KOPT-K1 (cell line): Measurements from ENCODE around the gene CYYR1.

Experiments used
- H3K27ac ChIP-seq: fragments of 200-600 bp; sonication (generic); 2 replicates; pipeline ENCODE4 v1.5.1; 2016; ENCODE audit warnings: antibody characterized with exemption, mild to moderate bottlenecking, low read depth, low read length; ENCODE audit not compliant: poor library complexity, severe bottlenecking
- H3K36me3 ChIP-seq: fragments of 200-600 bp; sonication (generic); 2 replicates; pipeline ENCODE4 v1.5.1; 2017; ENCODE audit warnings: antibody characterized with exemption, mild to moderate bottlenecking, low read length, moderate library complexity; ENCODE audit not compliant: insufficient read depth
- H3K9me3 ChIP-seq: fragments of 200-600 bp; sonication (generic); 2 replicates; pipeline ENCODE4 v1.5.1; 2017; ENCODE audit warnings: antibody characterized with exemption, low read length, mild to moderate bottlenecking; ENCODE audit not compliant: insufficient read depth, poor library complexity, severe bottlenecking

The CYYR1 gene

GRCh38 chr21:26529526-26529925 lies 43.6 kb downstream of the CYYR1 start:
- H3K36me3 ChIP-seq, result no peaks in the 10 kb centered on the region
- H3K27ac ChIP-seq, result no peak overlapping the region
- no peaks in the 10 kb centered on the region for H3K9me3 ChIP-seq

DNA sequence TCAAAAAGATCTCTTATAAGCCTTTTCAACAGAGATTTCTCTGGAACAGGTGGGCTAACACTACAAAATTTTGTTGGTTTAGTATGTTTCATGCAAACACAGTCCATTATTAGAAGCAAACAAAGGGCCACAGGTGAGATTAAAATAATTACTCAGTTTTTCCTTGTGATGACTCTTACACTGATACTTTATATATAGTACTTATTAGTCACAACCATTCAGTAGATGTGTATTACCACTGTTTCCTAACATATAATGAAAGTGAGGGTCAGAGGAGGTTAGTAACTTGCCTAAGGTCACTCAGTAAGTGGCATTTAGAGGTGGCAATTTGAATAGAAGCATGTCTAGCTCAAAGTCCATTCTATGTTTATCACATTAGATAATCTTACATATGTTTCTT lies 44.2 kb downstream of the CYYR1 start:
- Histone ChIP-seq H3K36me3 (no peaks in the 10 kb centered on the region), H3K9me3 (no peaks in the 10 kb centered on the region), H3K27ac (no peak overlapping the region)

DNA sequence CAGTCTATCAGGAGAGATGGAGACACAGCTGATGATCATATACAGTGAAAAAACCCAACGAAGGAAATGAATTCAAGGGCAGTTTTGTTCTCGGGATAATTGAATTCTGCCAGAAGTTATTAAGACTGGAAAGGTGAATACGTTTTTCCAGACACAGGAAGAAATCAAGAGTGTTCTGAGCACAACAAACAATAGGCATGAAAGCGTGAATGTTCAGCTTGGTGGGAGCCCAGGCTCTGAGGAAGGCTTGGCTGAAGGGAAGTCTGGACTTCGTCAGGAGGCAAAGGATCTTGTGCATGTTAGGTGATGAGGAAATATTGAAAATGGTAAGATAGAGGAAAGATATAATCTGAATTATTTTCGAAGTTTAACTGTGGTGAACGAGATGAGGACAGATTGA lies 50.4 kb downstream of the CYYR1 start:
- no peaks in the 10 kb centered on the region for H3K36me3 ChIP-seq
- no peak overlapping the region for H3K27ac ChIP-seq
- H3K9me3 ChIP-seq, result no peaks in the 10 kb centered on the region

- no peak overlapping the region for H3K27ac ChIP-seq
- no peaks in the 10 kb centered on the region for H3K9me3 ChIP-seq
- no peaks in the 10 kb centered on the region for H3K36me3 ChIP-seq
These were observed 53.9 kb downstream of the CYYR1 start for GRCh38 chr21:26519142-26519541.

GRCh38 chr21:26515257-26515656 lies 57.8 kb downstream of the CYYR1 start:
- Histone ChIP-seq H3K27ac (no peak overlapping the region), H3K9me3 (no peaks in the 10 kb centered on the region), H3K36me3 (no peaks in the 10 kb centered on the region)

DNA sequence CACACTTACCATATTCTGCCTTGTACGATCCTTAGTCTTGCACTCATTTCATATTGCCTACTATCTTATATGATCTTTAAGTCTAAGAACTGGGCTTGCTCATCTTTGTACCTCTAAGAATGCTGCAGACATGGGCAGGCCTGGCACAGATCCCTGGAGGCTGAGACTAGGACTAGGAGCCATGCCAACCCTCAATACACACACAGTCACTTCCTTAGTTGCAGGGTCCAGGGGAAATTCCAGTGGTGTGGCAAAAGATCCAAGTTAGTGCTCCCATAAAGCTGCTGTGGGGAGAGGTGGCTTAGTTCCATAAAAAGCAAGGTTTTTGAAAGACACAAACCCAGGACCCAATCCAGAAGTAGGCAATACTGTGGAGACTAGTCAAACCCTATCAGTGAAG lies 59.9 kb downstream of the CYYR1 start:
- Histone ChIP-seq H3K27ac (no peak overlapping the region), H3K36me3 (no peaks in the 10 kb centered on the region), H3K9me3 (no peaks in the 10 kb centered on the region)

DNA sequence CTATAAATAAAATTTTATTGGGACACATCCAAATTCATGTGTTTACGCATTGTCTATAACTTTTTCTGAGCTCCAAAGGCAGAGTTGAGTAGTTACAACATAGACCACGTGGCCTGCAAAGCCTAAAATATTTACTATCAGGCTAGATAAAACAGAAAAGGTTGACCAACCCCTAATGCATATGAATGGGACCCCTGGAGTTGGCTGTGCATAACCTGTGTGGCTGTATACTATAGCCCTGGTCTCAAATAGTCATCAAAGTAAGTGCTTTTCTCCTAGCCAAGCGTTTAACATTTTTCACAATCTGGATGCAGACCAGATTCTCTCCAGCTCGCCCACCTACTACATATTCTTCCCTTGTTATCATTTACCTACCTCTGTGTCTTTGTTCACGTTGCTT lies 60.4 kb downstream of the CYYR1 start:
- H3K27ac ChIP-seq, result no peak overlapping the region
- H3K9me3 ChIP-seq, result no peaks in the 10 kb centered on the region
- no peaks in the 10 kb centered on the region for H3K36me3 ChIP-seq

DNA sequence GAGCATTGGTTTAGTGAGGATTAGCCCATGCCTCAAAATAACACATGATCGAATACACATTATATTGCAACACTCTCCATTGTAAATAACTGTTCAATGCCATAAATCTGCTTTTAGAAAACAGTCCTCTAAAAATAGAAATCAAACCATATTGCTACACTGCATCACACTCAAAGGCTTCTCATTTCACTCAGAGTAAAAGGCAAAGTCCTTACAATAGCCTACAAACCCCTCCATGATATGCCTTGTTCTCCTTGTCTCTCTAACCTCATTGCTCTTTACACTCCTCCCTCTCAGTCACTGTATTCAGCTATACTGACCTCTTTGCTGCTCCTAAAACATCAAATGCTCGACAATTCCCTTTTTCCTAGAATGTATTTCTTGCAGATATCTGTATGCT lies 64.2 kb downstream of the CYYR1 start:
- no peaks in the 10 kb centered on the region for H3K9me3 ChIP-seq

DNA sequence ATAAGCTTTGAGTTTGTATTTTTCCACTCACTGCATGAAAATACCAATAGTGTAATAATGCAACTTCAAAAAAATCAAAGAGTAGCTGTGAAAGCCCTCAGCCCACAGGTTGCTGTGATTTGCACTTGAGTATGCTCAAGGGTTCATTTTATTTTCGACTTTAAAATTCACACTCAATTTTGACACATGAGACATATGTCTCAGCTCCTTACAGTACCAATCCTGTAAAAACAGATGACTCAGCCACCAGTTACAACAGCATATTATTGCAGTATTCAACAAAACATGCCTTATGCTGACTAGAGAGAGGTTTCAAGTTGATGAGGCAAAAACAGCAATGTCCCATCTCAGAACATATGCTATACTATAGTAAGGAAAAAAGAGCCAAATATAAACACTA lies 66.1 kb downstream of the CYYR1 start:
- H3K36me3 ChIP-seq, result no peaks in the 10 kb centered on the region
- no peak overlapping the region for H3K27ac ChIP-seq
- no peaks in the 10 kb centered on the region for H3K9me3 ChIP-seq

More for the DNA sequence above, 64.2 kb downstream of the CYYR1 start:
- H3K36me3 ChIP-seq, result no peaks in the 10 kb centered on the region
- H3K27ac ChIP-seq, result no peak overlapping the region

- no peaks in the 10 kb centered on the region for H3K9me3 ChIP-seq
- no peaks in the 10 kb centered on the region for H3K36me3 ChIP-seq
- no peak overlapping the region for H3K27ac ChIP-seq
These were observed 67.9 kb downstream of the CYYR1 start for GRCh38 chr21:26505211-26505610.

GRCh38 chr21:26503414-26503813 lies 69.7 kb downstream of the CYYR1 start:
- no peak overlapping the region for H3K27ac ChIP-seq
- no peaks in the 10 kb centered on the region for H3K36me3 ChIP-seq
- no peaks in the 10 kb centered on the region for H3K9me3 ChIP-seq

GRCh38 chr21:26501495-26502021 lies 71.5 kb downstream of the CYYR1 start:
- no peak overlapping the region for H3K27ac ChIP-seq
- no peaks in the 10 kb centered on the region for H3K9me3 ChIP-seq
- no peaks in the 10 kb centered on the region for H3K36me3 ChIP-seq

- no peaks in the 10 kb centered on the region for H3K36me3 ChIP-seq
- H3K9me3 ChIP-seq, result no peaks in the 10 kb centered on the region
These were observed 73.6 kb downstream of the CYYR1 start for GRCh38 chr21:26499495-26499894.

DNA sequence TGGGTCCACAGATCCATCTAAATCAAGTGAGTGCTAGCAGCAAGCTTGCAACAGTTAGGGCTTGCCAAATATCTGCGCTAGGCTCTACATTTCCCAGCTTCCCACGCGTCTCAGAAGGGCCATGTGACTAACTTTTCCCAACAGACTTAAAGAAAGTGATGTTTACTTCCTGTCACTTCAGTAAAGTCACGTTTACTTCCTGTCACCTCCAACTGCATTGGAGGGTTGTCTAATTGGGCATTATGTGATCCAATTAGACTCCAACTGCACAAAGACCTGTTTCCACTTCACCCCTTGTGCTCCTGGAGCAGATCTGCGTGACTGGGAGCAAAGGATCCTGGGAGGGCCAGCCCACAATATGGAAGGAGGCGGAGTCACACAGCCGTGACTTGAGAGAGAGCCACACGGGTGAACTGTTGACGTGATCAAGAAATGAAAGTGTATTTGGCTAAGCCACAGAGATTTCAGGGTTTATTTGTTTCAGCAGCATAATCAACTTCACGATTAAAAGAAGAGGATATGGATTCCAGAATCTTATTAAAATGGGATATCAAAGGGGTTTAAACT lies 77.7 kb downstream of the CYYR1 start:
- H3K27ac ChIP-seq, result no peak overlapping the region
- H3K36me3 ChIP-seq, result no peaks in the 10 kb centered on the region
- H3K9me3 ChIP-seq, result no peaks in the 10 kb centered on the region

More at GRCh38 chr21:26499495-26499894, 73.6 kb downstream of the CYYR1 start:
- H3K27ac ChIP-seq, result no peak overlapping the region

- Histone ChIP-seq H3K9me3 (no peaks in the 10 kb centered on the region), H3K36me3 (no peaks in the 10 kb centered on the region), H3K27ac (no peak overlapping the region)
These were observed 81.4 kb downstream of the CYYR1 start for GRCh38 chr21:26491663-26492062.

- Histone ChIP-seq H3K27ac (no peak overlapping the region), H3K36me3 (no peaks in the 10 kb centered on the region), H3K9me3 (no peaks in the 10 kb centered on the region)
These were observed 82.3 kb downstream of the CYYR1 start for GRCh38 chr21:26490771-26491170.
